GM19099 (cell line): ENCODE results near the gene ASIC1.

ENCODE experiments used
- POLR2A ChIP-seq: IDR thresholded peaks from 3 replicates; pipeline ENCODE4 v1.6.1; 2011; ENCODE audit warnings: low read depth; ENCODE audit not compliant: insufficient read length; ENCODE audit errors: extremely low read depth

The ASIC1 gene

GRCh38 chr12:50117057-50117622, 59.7 kb downstream of the ASIC1 start:
- TF ChIP-seq POLR2A = no peak

GRCh38 chr12:50119387-50119786, 62.0 kb downstream of the ASIC1 start:
- TF ChIP-seq POLR2A = no peak

- TF ChIP-seq POLR2A = no peak
Measured at GRCh38 chr12:50120521-50120920, 63.1 kb downstream of the ASIC1 start.

GRCh38 chr12:50120953-50121352, 63.6 kb downstream of the ASIC1 start:
- TF ChIP-seq POLR2A = no peak

GRCh38 chr12:50121641-50122040, 64.2 kb downstream of the ASIC1 start:
- no peak for TF ChIP-seq POLR2A

GRCh38 chr12:50123203-50123602, 65.8 kb downstream of the ASIC1 start:
- TF ChIP-seq POLR2A = no peak

- no peak for TF ChIP-seq POLR2A
Measured at GRCh38 chr12:50127546-50127945, 70.2 kb downstream of the ASIC1 start.

- TF ChIP-seq POLR2A = no peak
Measured at GRCh38 chr12:50129290-50129689, 71.9 kb downstream of the ASIC1 start.

GRCh38 chr12:50132505-50133135, 75.2 kb downstream of the ASIC1 start:
- no peak for TF ChIP-seq POLR2A
